ENCODE measurements around the gene SPRR2A.
"Not testable (repeated sequence)": the region's sequence is repeated elsewhere in the genome, so short reads cannot be mapped to it uniquely, and the experiment has no call there.

The SPRR2A gene

GRCh38 chr1:153057375-153057774, at the start of gene SPRR2A:
Gene SPRR2A, minus strand, starts transcription at chr1:153057512. Its CDS starts 777 bp downstream, at chr1:153056735.
- no peak for DNase-seq

- peak; percentile 30 for DNase-seq
Measured at GRCh38 chr1:153100245-153100644, 42.9 kb upstream of the SPRR2A start.

GRCh38 chr1:153099461-153100045, 42.2 kb upstream of the SPRR2A start:
- DNase-seq: no peak

GRCh38 chr1:153095764-153096163, 38.5 kb upstream of the SPRR2A start:
- DNase-seq: no peak

- DNase-seq: no peak
Measured at GRCh38 chr1:153094426-153094825, 37.1 kb upstream of the SPRR2A start, which contains the start of gene SPRR2E. Gene SPRR2E, minus strand, starts transcription at chr1:153094526. Its CDS starts 775 bp downstream, at chr1:153093751.

GRCh38 chr1:153087652-153088051, 30.3 kb upstream of the SPRR2A start:
- no peak for DNase-seq

- no peak for DNase-seq
Measured at GRCh38 chr1:153081736-153082135, 24.4 kb upstream of the SPRR2A start.

- no peak for DNase-seq
Measured at GRCh38 chr1:153072806-153073726, 15.8 kb upstream of the SPRR2A start.

- DNase-seq: no peak
Measured at GRCh38 chr1:153071511-153071910, 14.2 kb upstream of the SPRR2A start, which contains the start of gene SPRR2B. Gene SPRR2B, minus strand, starts transcription at chr1:153071611. Its CDS starts 772 bp downstream, at chr1:153070839.

- DNase-seq: no peak
Measured at GRCh38 chr1:153070243-153070642, 12.9 kb upstream of the SPRR2A start.

- no peak for DNase-seq
Measured at GRCh38 chr1:153058826-153059784, 1.8 kb upstream of the SPRR2A start.

GRCh38 chr1:153058154-153058553, 842 bp upstream of the SPRR2A start:
- no peak for DNase-seq

- not testable (repeated sequence) for DNase-seq
Measured at GRCh38 chr1:153056111-153056510, 1.2 kb downstream of the SPRR2A start.

GRCh38 chr1:153049211-153049610, 8.1 kb downstream of the SPRR2A start:
- no peak for DNase-seq

- no peak for DNase-seq
Measured at GRCh38 chr1:153040950-153041631, 16.2 kb downstream of the SPRR2A start, which contains the start of gene SPRR2D. Gene SPRR2D, minus strand, starts transcription at chr1:153041120. Its CDS starts 774 bp downstream, at chr1:153040346.

- no peak for DNase-seq
Measured at GRCh38 chr1:153035211-153035610, 22.1 kb downstream of the SPRR2A start.

GRCh38 chr1:153032677-153033308, 24.5 kb downstream of the SPRR2A start:
- DNase-seq: peak; percentile 38

GRCh38 chr1:153032073-153032472, 25.2 kb downstream of the SPRR2A start:
- DNase-seq: no peak

GRCh38 chr1:153030895-153031294, 26.4 kb downstream of the SPRR2A start, which contains the start of gene SPRR1B:
Gene SPRR1B, plus strand, starts transcription at chr1:153031203. Its CDS starts 1,143 bp downstream, at chr1:153032346.
- DNase-seq: no peak

GRCh38 chr1:153028766-153029165, 28.5 kb downstream of the SPRR2A start:
- DNase-seq: no peak

- no peak for DNase-seq
Measured at GRCh38 chr1:153025797-153026196, 31.5 kb downstream of the SPRR2A start.

Measured in fibroblast of skin of right quadriceps (primary cell).